ENCODE data around the gene CYP4Z1. TPM values are rescaled to one million over a fixed set of nuclear protein-coding genes. Genes with fewer than 3 reads are reported as not detected.

CYP4Z1 gene
- total RNA-seq, 2 experiments from 2014 or later = not detected

Other genes starting within 250 kb of the CYP4Z1 start
- gene CYP4A11, start 125.8 kb upstream of the CYP4Z1 start, total RNA-seq = not detected
- gene CYP4X1, start 43.6 kb upstream of the CYP4Z1 start, total RNA-seq = not detected
- not detected for gene CYP4A22, start 70.2 kb downstream of the CYP4Z1 start, total RNA-seq
- gene PDZK1IP1, start 122.8 kb downstream of the CYP4Z1 start, total RNA-seq = not detected
- gene TAL1, start 165.0 kb downstream of the CYP4Z1 start, total RNA-seq = not detected
- 10 to 100 TPM; 38.6 to 51.3 TPM for gene STIL, start 246.9 kb downstream of the CYP4Z1 start, total RNA-seq